GM19193 (cell line): ENCODE measurements around the gene SNCAIP.

ENCODE experiments used
- POLR2A ChIP-seq: IDR thresholded peaks from 4 replicates; pipeline ENCODE4 v1.6.1; 2011; ENCODE audit not compliant: insufficient read depth, insufficient read length; ENCODE audit errors: extremely low read depth

The SNCAIP gene

GRCh38 chr5:122368510-122369251, 56.6 kb downstream of the SNCAIP start:
- TF ChIP-seq POLR2A: no peak

- TF ChIP-seq POLR2A: no peak
Measured at GRCh38 chr5:122369253-122369815, 57.3 kb downstream of the SNCAIP start.

GRCh38 chr5:122371511-122372151, 59.6 kb downstream of the SNCAIP start:
- TF ChIP-seq POLR2A: no peak

- TF ChIP-seq POLR2A: no peak
Measured at GRCh38 chr5:122374110-122374509, 62.1 kb downstream of the SNCAIP start.

GRCh38 chr5:122375801-122376200, 63.8 kb downstream of the SNCAIP start:
- no peak for TF ChIP-seq POLR2A

- no peak for TF ChIP-seq POLR2A
Measured at GRCh38 chr5:122376250-122376649, 64.2 kb downstream of the SNCAIP start.

GRCh38 chr5:122377026-122377425, 65.0 kb downstream of the SNCAIP start:
- no peak for TF ChIP-seq POLR2A

- no peak for TF ChIP-seq POLR2A
Measured at GRCh38 chr5:122384739-122385235, 72.8 kb downstream of the SNCAIP start.

- no peak for TF ChIP-seq POLR2A
Measured at GRCh38 chr5:122385286-122385685, 73.2 kb downstream of the SNCAIP start.

GRCh38 chr5:122385808-122386207, 73.8 kb downstream of the SNCAIP start:
- TF ChIP-seq POLR2A: no peak

GRCh38 chr5:122390154-122390553, 78.1 kb downstream of the SNCAIP start:
- no peak for TF ChIP-seq POLR2A

- TF ChIP-seq POLR2A: no peak
Measured at GRCh38 chr5:122390694-122391093, 78.7 kb downstream of the SNCAIP start.

GRCh38 chr5:122391621-122392020, 79.6 kb downstream of the SNCAIP start:
- TF ChIP-seq POLR2A: no peak

- TF ChIP-seq POLR2A: no peak
Measured at GRCh38 chr5:122392224-122392623, 80.2 kb downstream of the SNCAIP start.

GRCh38 chr5:122392824-122393223, 80.8 kb downstream of the SNCAIP start:
- TF ChIP-seq POLR2A: no peak

GRCh38 chr5:122394284-122394930, 82.4 kb downstream of the SNCAIP start:
- no peak for TF ChIP-seq POLR2A

- TF ChIP-seq POLR2A: no peak
Measured at GRCh38 chr5:122398016-122398415, 86.0 kb downstream of the SNCAIP start.
